Measurements from ENCODE around the gene SMIM31.

The SMIM31 gene

DNA sequence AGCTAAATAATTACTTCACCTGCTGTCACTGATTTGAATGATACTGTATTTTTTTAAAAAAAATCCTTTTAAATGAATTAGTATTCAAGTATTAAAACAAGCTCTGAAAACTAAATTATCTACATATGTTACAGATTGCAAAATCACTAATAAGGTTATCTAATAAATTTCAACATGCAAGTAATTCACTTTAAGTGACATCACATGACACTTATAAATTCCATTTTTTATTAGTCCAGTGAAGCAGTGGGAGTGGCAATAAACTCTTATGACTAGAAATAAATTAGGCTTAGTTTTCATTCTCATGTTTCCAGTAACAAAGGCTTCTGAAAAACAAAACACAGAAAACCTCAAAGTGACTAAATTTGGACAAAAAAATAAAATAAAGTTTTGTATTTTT, 36.3 kb downstream of the SMIM31 start:
- FAIRE-seq: no peak

DNA sequence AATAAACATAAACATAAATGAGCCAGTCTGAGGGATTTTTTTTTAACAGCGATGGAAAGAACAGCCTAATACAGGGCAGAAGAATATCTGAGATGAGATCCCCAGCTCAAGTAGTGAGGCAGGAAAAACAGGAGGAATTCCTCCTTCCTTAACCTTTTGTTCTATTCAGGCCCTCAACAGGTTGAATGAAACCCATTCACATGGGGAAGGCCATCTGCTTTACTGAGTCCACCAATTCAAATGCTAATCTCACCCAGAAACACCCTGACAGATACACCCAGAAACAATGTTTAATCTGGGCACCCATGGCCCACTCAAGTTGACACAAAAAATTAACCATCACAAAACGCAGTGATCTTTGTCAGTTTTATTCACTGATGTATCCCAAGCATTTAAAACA, 45.5 kb downstream of the SMIM31 start:
- FAIRE-seq: no peak

DNA sequence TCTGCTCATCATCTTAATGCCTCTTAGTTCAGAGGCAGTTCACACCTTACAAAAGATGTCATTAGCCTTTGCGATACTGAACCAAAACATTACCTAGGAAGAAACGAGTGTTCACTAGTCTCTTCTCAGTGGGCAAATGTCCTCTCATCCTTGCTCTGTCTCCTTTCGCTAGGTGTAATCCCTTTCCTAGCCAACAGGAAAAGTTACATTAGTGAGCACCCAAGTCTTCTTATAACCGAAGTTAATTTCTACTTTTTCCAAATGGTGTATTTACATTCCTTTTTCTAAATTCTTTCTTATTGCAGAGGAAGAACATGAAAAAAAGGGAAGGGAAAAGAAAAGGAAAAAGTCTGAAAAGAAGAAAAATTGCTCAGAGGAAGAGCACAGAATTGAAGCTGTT, 46.9 kb downstream of the SMIM31 start:
- no peak for FAIRE-seq

DNA sequence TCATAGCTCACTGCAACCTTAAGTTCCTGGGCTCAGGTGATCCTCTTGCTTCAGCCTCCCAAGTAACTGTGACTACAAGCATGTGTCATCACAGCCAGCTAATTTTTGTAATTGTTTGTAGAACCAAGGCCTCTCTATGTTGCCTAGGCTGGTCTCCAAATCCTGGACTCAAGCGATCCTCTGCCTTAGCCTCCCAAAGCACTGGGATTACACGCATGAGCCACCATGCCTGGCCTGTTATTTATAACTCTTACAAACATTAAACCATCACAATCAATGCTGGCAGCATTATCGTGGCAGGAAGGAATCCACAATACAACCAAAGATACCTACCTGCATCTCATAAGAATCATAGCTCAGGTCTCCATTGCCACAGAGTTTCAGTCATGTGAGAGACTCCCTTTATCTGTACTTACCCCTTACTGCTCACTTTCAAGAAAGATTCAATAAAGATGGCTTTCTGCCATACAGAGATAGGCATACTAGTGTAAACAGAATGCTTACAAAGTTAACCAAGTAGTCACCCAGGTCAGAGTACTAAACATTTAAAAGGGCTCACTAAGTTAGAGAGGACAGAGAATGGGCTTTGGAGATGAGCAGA, 48.5 kb downstream of the SMIM31 start:
- FAIRE-seq: no peak

DNA sequence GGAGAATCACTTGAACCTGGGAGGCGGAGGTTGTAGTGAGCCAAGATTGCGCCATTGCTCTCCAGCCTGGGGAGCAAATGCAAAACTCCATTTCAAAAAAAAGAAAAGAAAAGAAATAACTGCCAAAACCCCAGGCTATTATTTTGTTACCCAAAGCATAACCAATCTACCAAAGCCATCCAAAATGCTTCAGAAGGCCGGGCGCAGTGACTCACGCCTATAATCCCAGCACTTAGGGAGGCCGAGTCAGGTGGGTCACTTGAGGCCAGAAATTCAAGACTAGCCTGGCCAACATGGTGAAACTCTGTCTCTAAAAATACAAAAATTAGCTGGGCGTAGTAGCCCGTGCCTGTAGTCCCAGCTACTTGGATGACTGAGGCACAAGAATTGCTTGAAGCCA, 49.8 kb downstream of the SMIM31 start:
- no peak for FAIRE-seq

DNA sequence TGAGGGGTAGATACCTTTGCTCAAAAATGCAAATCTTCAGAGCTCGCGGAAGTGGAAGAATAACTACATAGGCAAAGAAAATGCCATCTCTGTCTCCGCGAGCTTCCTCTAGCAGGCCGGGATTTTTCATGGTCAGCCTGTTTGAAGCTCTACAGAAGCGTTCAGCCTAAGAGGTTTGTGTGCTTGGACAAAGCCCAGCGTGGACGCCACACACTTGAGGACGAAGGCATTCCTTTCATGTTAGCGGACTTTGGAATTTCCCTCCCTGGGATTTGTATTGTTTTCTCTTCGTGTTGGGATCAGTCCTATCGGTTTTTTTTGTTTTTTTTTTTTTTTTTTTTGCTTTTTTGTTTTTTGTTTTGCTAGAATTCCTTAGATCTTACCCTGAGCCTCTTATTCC, 53.7 kb downstream of the SMIM31 start:
- FAIRE-seq: no peak

DNA sequence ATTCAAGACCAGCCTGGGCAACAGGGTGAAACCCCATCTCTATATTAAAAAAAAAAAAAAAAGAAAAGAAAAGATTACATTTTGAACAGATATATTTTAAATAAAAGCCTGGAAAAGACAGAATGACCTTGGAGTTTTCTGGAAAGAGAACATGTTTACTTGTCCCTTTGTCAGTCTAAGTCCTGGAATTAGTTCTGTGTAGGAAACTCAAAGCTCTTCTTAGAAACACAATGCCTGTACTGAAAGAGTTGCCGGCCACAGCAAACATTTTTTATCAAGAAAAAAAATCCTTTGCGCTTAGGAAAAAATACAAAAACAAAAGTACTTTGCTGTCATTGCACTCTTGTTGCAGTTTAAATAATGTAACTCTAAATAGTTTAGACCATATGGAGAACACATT, 59.6 kb downstream of the SMIM31 start:
- no peak for FAIRE-seq

DNA sequence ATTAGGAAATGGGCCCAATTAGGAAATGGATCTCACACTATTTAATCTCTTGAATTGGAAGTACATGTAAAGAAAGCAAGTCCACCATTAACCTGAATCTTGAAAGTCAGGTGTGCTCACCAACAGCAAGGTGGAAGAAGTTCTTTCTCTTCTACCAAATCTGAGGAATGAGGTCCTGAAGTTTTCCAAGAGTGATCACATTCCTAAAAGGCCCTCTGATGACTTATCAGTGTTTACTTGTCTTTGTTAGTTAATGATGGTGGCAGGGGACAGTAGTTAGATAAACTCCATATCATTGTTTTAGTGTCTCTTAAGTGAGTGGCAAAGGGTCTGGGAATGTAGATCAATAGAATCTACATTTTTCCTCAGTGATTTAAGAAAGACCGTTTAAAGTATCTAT, 61.8 kb downstream of the SMIM31 start:
- FAIRE-seq: no peak

DNA sequence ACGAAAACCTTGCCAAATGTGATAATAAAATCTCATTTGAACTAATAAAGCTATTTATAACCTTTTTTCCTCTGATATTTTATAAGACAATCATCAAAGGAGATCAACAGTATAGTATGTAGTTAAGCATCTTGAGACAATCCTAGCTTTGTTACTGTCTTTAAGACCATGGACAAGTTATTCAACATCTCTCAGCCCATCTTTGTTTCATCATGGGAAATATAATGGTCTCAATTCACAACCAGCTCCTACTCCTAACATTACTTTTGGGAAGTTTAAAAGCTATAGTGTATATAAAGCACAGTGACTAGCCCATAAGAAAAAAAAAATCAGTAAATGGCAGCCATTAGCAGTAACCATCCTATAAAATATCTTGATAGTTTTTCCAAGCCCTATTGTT, 65.4 kb downstream of the SMIM31 start:
- no peak for FAIRE-seq

DNA sequence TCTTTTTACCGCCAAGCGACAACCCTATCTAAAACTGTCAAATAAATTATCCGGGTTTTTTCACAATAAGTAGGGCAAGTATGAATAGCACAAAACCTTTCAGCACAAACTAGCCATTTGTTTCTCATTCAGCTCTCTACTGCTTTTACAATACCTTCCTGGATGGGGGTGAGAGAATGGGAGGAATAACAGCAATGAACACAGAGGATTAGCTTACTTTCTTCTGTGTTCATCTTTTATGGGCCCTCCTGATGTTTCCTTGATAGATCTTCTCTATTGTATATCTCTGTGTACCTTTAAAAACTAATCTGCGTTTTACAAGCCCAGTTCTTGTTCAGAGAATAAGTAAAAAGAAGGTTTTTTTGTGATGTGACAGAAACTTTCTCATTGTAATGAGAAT, 67.8 kb downstream of the SMIM31 start:
- FAIRE-seq: no peak

DNA sequence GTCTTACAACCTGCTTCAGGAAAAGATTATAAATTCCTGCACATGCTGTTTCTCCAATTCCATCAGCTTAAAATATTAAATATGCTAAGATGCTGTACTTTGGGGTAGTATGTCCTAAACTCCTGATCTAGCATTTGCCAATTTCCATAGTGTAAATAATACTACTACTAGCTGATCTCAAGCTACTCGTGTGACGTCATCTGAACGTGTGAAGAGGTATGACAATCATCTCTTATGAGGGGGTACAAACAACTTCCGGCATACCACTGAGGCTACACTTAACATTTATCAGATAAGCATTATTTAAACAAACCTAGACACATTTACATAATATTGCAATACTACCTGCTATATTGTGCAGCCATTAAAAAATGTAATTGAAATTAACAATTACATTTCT, 70.7 kb downstream of the SMIM31 start:
- FAIRE-seq: no peak

DNA sequence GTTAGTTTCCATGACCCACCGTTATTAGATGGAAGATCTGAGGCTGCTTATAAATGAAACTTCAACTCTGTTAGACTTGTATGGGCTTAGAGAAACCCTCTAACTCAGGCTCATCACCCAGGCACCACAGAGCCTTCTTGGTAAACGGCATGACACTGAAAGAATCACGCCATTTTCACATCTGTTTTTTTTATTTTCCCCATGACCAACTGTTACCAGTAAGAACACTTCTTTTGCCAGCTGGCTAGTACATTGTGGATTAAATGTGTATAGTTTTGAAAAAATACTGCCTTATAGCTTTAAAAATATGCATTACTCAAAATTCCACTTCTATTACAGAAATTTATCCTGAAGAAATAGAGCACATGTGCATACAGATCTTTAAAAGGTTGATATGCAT, 75.0 kb downstream of the SMIM31 start:
- no peak for FAIRE-seq

DNA sequence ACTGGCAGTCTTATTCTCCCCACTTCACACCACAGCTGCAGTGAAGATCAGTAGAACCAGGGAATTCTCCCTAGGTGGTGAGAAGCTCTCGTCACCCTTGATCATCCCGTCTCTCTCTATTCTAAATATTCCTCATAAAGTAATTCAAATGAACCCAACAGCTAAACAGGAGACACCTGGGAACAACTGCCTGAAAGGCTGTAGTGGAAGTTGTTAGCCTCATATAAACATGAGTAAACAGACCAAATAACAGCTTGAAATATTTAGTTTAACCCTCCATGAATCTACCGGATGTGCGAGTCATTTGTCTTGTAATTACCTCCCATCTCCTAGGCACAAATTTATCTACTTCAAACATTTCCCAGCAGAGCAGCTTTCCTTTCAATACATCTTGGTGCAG, 92.6 kb downstream of the SMIM31 start:
- no peak for FAIRE-seq

DNA sequence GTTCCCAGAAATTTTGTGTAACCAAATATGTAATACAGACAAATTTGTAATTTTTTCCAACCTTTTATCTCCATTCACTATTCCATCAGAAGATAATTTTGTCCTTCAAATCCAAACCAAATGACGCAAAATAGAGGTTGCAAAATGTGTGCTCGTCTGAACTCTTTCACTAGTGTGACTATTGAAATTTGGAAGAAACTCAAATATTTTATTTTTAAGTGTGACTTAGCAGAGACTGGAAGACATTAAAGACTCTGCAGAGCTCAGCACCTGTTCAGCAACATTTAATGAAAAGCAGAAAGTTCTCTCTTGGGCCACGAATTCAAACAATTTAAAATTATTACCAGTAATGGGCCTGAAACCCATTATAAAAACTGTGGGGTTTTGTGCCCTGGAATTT, 93.1 kb downstream of the SMIM31 start:
- no peak for FAIRE-seq

DNA sequence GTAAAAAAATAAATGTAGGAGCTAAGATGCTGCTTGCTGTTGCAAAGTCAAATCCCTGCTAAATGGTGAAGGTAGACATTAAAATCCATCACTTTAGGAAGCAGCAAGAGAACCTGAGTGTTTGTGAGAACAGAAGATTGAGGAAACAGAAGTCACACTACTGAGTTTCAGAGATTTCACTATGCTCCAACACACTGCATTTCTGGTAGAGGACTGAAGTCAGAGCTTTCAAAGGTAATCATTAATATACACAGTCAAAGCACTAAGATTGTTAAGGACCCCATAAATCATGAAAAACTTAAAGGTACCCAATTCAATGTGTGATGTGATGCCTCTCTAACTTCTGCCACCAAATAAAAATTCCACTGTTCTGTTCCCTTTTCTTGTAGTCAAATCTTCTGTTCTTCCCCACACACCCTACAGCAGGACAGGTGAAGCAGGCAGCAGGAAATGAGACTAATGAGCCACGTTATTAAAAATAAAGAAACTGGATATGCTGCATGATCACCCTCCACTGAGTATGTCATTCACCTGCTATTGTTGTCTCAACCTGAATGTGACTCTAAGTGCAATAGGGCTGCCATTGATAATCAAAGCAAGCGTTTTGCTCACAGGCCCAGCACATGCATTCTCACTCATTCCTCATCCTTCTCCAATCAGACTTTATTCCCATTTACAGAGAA, 94.2 kb downstream of the SMIM31 start:
- no peak for FAIRE-seq
